PFSK-1 (cell line): ENCODE measurements around the gene GM2A.

Source experiments
- FOXP2 ChIP-seq: optimal IDR thresholded peaks from 2 replicates; pipeline ENCODE3; 2011; ENCODE audit warnings: borderline replicate concordance, control low read depth, inconsistent platforms; ENCODE audit not compliant: insufficient read depth; ENCODE audit errors: extremely low read length, extremely low read depth
- POLR2AphosphoS5 ChIP-seq: IDR thresholded peaks from 2 replicates; pipeline ENCODE4 v1.6.1; 2012; ENCODE audit warnings: low read depth, mild to moderate bottlenecking, control low read depth, low read length, moderate library complexity
- REST ChIP-seq, 2 experiments: IDR thresholded peaks; 2 replicates each; pipeline versions ENCODE4 v1.6.1 to v1.8.0; 2011 to 2012; ENCODE audit warnings: low read depth in 2 of 2, low read length in 2 of 2, control low read depth in 1 of 2, inconsistent platforms in 1 of 2, mild to moderate bottlenecking in 1 of 2, moderate library complexity in 1 of 2; ENCODE audit not compliant: insufficient read depth in 1 of 2
- SIN3A ChIP-seq: IDR thresholded peaks from 2 replicates; pipeline ENCODE4 v1.6.1; 2012; ENCODE audit warnings: mild to moderate bottlenecking, low read length, moderate library complexity, borderline replicate concordance; ENCODE audit not compliant: insufficient read depth

GRCh38 chr5:151213803-151214613 is 39.0 kb upstream of the GM2A start:
- TF ChIP-seq SIN3A (no peak), POLR2AphosphoS5 (no peak), FOXP2 (no peak), REST (IDR thresholded peaks at IDR 0.05; ENCODE audit: insufficient read depth in 1 of 2, low read depth in 2 of 2, low read length in 2 of 2) (no peak)
